Measurements from ENCODE around the gene SPACDR.

DNA sequence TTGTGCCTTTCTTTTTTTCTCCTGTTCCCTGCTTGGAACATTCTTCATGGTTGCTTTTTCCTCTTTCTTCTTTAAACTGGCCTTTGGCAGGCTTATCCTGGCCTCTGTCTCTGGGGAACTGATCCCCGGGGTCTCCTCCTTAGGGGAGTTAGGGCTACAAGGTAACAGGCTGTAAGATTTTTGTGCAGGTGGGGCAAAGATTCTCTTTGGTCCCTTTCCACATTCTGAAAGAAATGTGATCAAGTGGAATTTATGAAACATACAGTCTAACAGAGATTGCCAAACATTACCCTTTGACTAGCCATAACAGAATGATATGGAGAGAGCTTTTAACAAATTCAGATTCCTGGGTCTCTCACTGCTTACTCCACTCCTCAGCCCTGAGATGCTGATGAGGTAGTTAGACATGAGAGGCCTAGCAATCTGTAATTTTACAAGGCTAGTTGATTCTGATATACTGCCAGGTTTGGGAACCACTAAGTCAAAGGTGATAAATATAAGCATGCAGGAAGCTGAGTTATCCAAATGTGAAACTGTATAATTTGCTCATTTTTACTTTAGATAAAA is 44.3 kb downstream of the SPACDR start:
- TF ChIP-seq EP300 (IDR thresholded peaks at IDR 0.05) (no peak), POLR2A (IDR thresholded peaks at IDR 0.05) (no peak)
- TF ChIP-seq, protein P1, sequence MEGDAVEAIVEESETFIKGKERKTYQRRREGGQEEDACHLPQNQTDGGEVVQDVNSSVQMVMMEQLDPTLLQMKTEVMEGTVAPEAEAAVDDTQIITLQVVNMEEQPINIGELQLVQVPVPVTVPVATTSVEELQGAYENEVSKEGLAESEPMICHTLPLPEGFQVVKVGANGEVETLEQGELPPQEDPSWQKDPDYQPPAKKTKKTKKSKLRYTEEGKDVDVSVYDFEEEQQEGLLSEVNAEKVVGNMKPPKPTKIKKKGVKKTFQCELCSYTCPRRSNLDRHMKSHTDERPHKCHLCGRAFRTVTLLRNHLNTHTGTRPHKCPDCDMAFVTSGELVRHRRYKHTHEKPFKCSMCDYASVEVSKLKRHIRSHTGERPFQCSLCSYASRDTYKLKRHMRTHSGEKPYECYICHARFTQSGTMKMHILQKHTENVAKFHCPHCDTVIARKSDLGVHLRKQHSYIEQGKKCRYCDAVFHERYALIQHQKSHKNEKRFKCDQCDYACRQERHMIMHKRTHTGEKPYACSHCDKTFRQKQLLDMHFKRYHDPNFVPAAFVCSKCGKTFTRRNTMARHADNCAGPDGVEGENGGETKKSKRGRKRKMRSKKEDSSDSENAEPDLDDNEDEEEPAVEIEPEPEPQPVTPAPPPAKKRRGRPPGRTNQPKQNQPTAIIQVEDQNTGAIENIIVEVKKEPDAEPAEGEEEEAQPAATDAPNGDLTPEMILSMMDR (IDR thresholded peaks at IDR 0.05) = no peak

Data from tibial nerve (tissue), 4 donors.